HL-60/S4 treated with retinoic acid at 250 ng/mL for 4 days and 3 days (cell line): ENCODE results near the gene TCIRG1.

Experiments used
- in situ Hi-C: fragments of 300-500 bp; cut with MboI; formaldehyde crosslinking; loops from 2 replicates; pipeline ENCODE4 v1.7.0; 2022; ENCODE audit warnings: low sequenced_read_pairs

The TCIRG1 gene

GRCh38 chr11:68017980-68018729 is 20.7 kb upstream of the TCIRG1 start:
- in situ Hi-C loops = no loop called here

GRCh38 chr11:68018730-68019190 is 20.1 kb upstream of the TCIRG1 start:
- in situ Hi-C loops = no loop called here

DNA sequence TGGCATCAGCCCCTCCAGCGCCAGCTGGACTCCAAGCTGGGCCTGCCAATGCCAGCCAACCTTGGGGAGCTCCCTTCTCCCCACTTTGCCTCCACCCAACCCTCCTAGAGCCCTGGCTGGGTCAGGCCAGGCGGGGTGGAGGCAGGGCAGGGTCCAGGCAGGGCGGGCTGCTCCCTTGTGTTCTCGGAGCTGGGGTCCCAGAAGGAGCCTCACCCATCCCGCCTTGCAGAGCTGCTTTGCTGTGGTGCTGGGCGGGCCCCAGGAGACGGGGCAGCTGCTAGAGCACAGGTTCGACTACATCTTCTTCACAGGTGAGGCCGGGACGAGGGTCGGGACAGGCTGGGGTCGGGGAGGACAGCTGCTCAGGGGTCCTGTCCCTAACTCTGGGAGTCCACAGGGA is 19.3 kb upstream of the TCIRG1 start:
- in situ Hi-C loops = no loop called here

DNA sequence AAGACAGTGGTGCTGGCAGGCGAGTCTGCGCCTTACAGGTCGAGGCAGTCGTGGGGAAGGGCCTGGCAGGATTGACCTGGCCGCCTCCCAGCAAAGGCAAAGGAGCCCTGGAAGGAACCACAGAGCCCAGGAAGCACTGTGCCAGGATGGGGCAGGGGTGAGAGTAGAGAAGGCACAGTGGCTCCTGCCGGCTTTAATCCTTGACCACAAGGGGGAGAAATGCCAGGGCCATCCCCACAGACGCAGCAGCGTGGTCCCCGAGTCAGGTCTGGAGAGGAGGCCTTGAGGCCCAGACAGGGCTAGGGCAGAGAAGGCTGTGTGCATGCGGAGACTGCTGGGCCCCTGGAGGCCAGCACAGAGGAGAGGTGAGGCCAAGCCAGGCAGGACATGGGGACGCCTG is 18.2 kb upstream of the TCIRG1 start:
- in situ Hi-C loops = no loop called here

GRCh38 chr11:68021167-68021787 is 17.5 kb upstream of the TCIRG1 start:
- in situ Hi-C loops = no loop called here

GRCh38 chr11:68022531-68022930 is 16.3 kb upstream of the TCIRG1 start:
- in situ Hi-C loops = no loop called here

- in situ Hi-C loops = no loop called here
Measured at GRCh38 chr11:68024508-68024907, 14.3 kb upstream of the TCIRG1 start.

DNA sequence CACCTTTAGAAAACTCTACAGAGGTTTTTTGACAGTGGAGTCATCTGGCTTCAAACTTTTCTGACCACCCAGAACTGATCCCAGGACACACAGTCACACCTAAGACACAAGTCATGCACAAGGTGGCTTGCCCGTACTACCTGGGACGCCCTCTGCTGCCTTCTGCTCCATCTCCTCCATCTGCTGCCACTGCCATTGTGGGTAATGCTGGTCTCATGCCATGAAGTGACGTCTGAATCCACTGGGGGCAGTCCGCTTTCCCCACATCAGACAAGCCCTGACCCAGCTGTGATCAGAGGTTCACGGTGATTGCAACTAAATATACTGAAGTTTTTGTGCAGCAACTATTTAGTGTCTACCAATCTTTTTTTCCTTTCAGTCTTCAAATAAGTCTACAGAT is 13.8 kb upstream of the TCIRG1 start:
- in situ Hi-C loops = no loop called here

DNA sequence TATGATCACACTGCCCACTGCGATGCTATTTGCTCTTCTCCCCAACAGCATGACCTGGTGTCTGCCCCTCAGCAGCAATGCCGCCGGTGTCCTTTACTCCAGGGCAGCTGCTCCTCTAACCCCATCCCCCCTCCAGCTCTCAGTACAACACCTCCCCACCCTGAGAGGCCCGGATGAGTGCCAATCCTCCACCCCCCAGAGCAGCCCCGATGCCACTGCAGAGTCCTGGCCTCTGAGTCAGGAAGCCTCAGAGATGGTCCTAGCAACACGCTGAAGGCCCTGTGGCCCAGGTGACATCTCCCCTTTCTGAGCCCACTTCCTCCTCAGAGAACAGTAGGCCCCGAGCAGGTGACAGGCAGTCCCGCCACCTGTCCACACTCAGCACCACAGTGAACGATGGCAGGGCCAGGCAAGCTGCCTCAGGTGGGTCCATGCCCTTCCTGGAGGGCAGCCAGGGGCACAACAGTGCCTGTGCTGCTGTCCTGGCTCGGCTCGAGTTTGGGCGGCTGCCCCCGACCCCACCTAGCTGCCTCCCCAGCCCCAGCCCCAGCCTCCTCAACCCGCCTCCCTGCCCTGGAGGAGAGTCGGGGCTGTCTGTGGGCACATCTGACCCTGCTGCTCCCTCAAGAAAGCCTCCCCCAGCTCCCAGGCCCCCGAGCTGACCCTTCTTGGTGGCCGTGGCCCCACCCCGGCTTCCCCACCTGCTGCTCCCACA is 12.3 kb upstream of the TCIRG1 start:
- in situ Hi-C loops = no loop called here

DNA sequence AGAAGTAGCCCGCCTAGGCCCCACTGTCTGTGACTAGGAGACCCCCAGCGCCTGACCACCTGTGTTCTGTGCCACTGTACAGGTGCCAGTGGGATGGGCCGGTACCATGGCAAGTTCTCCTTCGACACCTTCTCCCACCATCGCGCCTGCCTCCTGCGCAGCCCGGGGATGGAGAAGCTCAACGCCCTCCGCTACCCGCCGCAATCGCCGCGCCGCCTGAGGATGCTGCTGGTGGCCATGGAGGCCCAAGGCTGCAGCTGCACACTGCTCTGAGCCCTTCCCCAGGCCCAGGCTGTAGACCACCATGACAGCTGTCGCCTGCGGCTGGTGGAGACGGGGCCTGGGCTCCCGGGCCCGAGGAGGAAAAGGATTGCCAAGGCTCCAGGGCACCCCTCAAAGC is 11.2 kb upstream of the TCIRG1 start:
- in situ Hi-C loops = no loop called here

- in situ Hi-C loops = no loop called here
Measured at GRCh38 chr11:68028802-68029545, 9.9 kb upstream of the TCIRG1 start.

GRCh38 chr11:68030318-68031143 is 8.3 kb upstream of the TCIRG1 start, which contains the start of gene NDUFS8:
NDUFS8 (plus strand) TSS chr11:68030681; CDS start chr11:68032152, 1,471 bp downstream.
- in situ Hi-C loops = no loop called here

DNA sequence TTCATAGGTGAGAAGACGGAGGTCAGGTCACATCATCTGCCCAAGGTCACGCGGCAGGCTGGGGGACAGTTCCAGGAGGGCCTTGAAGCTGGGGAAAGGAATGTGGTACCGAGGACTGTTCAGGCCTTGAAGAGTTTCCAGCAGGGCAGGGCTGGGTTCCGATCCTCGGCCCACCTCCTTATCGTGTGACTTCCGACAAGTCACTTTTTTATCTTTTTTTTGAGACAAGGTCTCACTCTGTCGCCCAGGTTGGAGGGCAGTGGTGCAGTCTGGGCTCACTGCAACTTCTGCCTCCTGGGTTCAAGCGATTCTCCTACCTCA is 7.7 kb upstream of the TCIRG1 start:
- in situ Hi-C loops = no loop called here

- in situ Hi-C loops = no loop called here
Measured at GRCh38 chr11:68032003-68032402, 6.8 kb upstream of the TCIRG1 start.

GRCh38 chr11:68032997-68033707 is 5.7 kb upstream of the TCIRG1 start:
- in situ Hi-C loops = no loop called here

GRCh38 chr11:68033708-68034045 is 5.1 kb upstream of the TCIRG1 start:
- in situ Hi-C loops = no loop called here

GRCh38 chr11:68035266-68035876 is 3.5 kb upstream of the TCIRG1 start:
- in situ Hi-C loops = no loop called here

DNA sequence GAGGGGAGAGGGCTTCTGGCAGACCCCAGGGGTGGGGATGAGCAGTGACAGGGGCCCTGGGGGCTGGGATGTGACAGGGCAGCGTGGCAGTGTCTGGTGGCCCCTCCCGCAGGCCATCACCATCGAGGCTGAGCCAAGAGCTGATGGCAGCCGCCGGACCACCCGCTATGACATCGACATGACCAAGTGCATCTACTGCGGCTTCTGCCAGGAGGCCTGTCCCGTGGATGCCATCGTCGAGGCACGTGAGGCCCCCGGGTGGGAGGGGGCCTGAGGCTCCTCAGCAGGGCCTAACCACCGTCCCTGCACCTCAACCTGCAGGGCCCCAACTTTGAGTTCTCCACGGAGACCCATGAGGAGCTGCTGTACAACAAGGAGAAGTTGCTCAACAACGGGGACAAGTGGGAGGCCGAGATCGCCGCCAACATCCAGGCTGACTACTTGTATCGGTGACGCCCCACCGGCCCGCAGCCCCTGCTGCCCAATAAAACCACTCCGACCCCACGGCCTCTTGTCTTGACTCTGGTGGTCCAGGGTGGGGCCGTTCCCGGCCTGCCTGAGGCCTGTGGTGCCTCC is 2.6 kb upstream of the TCIRG1 start:
- in situ Hi-C loops = no loop called here

GRCh38 chr11:68036717-68037239 is 2.0 kb upstream of the TCIRG1 start:
- in situ Hi-C loops = no loop called here
